Measurements from ENCODE around the gene CCDC88C. TPM values are rescaled to one million over a fixed set of nuclear protein-coding genes. Genes with fewer than 3 reads are reported as not detected.

CCDC88C gene
- total RNA-seq, 1 donor from 2014 or later, result 12.4 TPM

- Histone ChIP-seq H4K20me1 (ENCODE audit: insufficient read depth, low read length) (no peaks in the 10 kb centered on the region), H3K4me3 (ENCODE audit: insufficient read depth, low read depth, low read length) (no peak overlapping the region), H3K4me2 (ENCODE audit: low read length) (no peak overlapping the region), H2AFZ (ENCODE audit: low read depth, low read length) (no peak overlapping the region), H3K9me3 (ENCODE audit: insufficient read depth, low read depth, low read length) (no peaks in the 10 kb centered on the region), H3K27ac (ENCODE audit: low read depth, low read length) (no peak overlapping the region), H3K79me2 (ENCODE audit: insufficient read depth, low read length) (no peaks in the 10 kb centered on the region), H3K9ac (ENCODE audit: low read length) (no peak overlapping the region), H3K4me1 (ENCODE audit: insufficient read depth, low read length) (no peaks in the 10 kb centered on the region), H3K27me3 (ENCODE audit: insufficient read depth, low read length) (peaks cover 7% of the 10 kb centered on the region), H3K36me3 (ENCODE audit: insufficient read depth, low read length) (no peaks in the 10 kb centered on the region)
- TF ChIP-seq CTCF (IDR thresholded peaks at IDR 0.05; ENCODE audit: insufficient read depth, low read depth, low read length) (no peak), EZH2 (IDR thresholded peaks at IDR 0.05; ENCODE audit: insufficient read depth, low read length) (no peak)
- DNase-seq (ENCODE audit: low read depth) (no peak), FAIRE-seq (no peak)
- Mint-ChIP-seq H3K4me1 (ENCODE audit: low read depth, unreplicated experiment) (peaks cover 4% of the 10 kb centered on the region), H3K27ac (ENCODE audit: unreplicated experiment) (no peak overlapping the region), H3K36me3 (ENCODE audit: low read depth, unreplicated experiment) (peaks cover 12% of the 10 kb centered on the region), H3K4me3 (ENCODE audit: unreplicated experiment) (no peak overlapping the region), H3K9me3 (ENCODE audit: unreplicated experiment) (no peaks in the 10 kb centered on the region), H3K27me3 (ENCODE audit: low read depth, unreplicated experiment) (peaks cover 4% of the 10 kb centered on the region)
Observed at GRCh38 chr14:91303924-91304229, 113.7 kb downstream of the CCDC88C start.

- Histone ChIP-seq H4K20me1 (ENCODE audit: insufficient read depth, low read length) (no peaks in the 10 kb centered on the region), H2AFZ (ENCODE audit: low read depth, low read length) (no peak overlapping the region), H3K9ac (ENCODE audit: low read length) (no peak overlapping the region), H3K27ac (ENCODE audit: low read depth, low read length) (no peak overlapping the region), H3K4me2 (ENCODE audit: low read length) (no peak overlapping the region), H3K9me3 (ENCODE audit: insufficient read depth, low read depth, low read length) (no peaks in the 10 kb centered on the region), H3K4me1 (ENCODE audit: insufficient read depth, low read length) (no peaks in the 10 kb centered on the region), H3K4me3 (ENCODE audit: insufficient read depth, low read depth, low read length) (no peak overlapping the region), H3K27me3 (ENCODE audit: insufficient read depth, low read length) (peaks cover 7% of the 10 kb centered on the region), H3K79me2 (ENCODE audit: insufficient read depth, low read length) (no peaks in the 10 kb centered on the region), H3K36me3 (ENCODE audit: insufficient read depth, low read length) (no peaks in the 10 kb centered on the region)
- no peaks in the 10 kb centered on the region for H3K9me3 Mint-ChIP-seq (ENCODE audit: unreplicated experiment)
- DNase-seq (ENCODE audit: low read depth) (no peak), FAIRE-seq (no peak)
- H3K36me3 Mint-ChIP-seq (ENCODE audit: low read depth, unreplicated experiment), result peaks cover 10% of the 10 kb centered on the region
- H3K27me3 Mint-ChIP-seq (ENCODE audit: low read depth, unreplicated experiment), result peaks cover 4% of the 10 kb centered on the region
- peaks cover 7% of the 10 kb centered on the region for H3K4me1 Mint-ChIP-seq (ENCODE audit: low read depth, unreplicated experiment)
- TF ChIP-seq CTCF (IDR thresholded peaks at IDR 0.05; ENCODE audit: insufficient read depth, low read depth, low read length) (no peak), EZH2 (IDR thresholded peaks at IDR 0.05; ENCODE audit: insufficient read depth, low read length) (no peak)
- no peak overlapping the region for H3K4me3 Mint-ChIP-seq (ENCODE audit: unreplicated experiment)
- no peak overlapping the region for H3K27ac Mint-ChIP-seq (ENCODE audit: unreplicated experiment)
Observed at GRCh38 chr14:91303091-91303923, 114.3 kb downstream of the CCDC88C start.

DNA sequence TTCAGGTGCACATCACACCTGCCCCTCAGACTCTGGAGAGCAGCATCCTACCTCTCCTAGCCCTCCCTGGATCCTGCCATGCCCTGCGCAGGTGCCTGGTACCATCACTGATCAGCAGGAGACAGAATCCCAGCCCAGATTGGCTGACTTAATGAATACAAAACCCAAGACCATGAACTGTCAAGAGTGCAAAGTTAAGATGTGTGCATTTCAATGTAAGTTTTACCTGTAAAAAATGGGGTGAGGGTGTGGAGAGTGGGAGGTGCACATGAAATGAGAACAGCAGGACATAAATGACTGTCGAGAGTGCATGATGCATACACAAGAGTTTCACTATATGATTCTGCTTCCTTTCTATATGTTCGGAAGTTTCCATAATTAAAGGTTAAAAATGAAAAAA lies 115.2 kb downstream of the CCDC88C start:
- H3K27ac Mint-ChIP-seq (ENCODE audit: unreplicated experiment), result no peak overlapping the region
- H3K27me3 Mint-ChIP-seq (ENCODE audit: low read depth, unreplicated experiment), result peaks cover 4% of the 10 kb centered on the region
- no peak overlapping the region for H3K4me3 Mint-ChIP-seq (ENCODE audit: unreplicated experiment)
- Histone ChIP-seq H3K36me3 (ENCODE audit: insufficient read depth, low read length) (no peaks in the 10 kb centered on the region), H3K4me1 (ENCODE audit: insufficient read depth, low read length) (no peaks in the 10 kb centered on the region), H2AFZ (ENCODE audit: low read depth, low read length) (no peak overlapping the region), H3K4me3 (ENCODE audit: insufficient read depth, low read depth, low read length) (no peak overlapping the region), H3K4me2 (ENCODE audit: low read length) (no peak overlapping the region), H4K20me1 (ENCODE audit: insufficient read depth, low read length) (no peaks in the 10 kb centered on the region), H3K27ac (ENCODE audit: low read depth, low read length) (no peak overlapping the region), H3K27me3 (ENCODE audit: insufficient read depth, low read length) (peaks cover 7% of the 10 kb centered on the region), H3K9me3 (ENCODE audit: insufficient read depth, low read depth, low read length) (no peaks in the 10 kb centered on the region), H3K9ac (ENCODE audit: low read length) (no peak overlapping the region), H3K79me2 (ENCODE audit: insufficient read depth, low read length) (no peaks in the 10 kb centered on the region)
- H3K36me3 Mint-ChIP-seq (ENCODE audit: low read depth, unreplicated experiment), result peaks cover 4% of the 10 kb centered on the region
- H3K4me1 Mint-ChIP-seq (ENCODE audit: low read depth, unreplicated experiment), result peaks cover 7% of the 10 kb centered on the region
- no peak for TF ChIP-seq EZH2 (IDR thresholded peaks at IDR 0.05; ENCODE audit: insufficient read depth, low read length)
- TF ChIP-seq CTCF (IDR thresholded peaks at IDR 0.05; ENCODE audit: insufficient read depth, low read depth, low read length), result no peak
- no peaks in the 10 kb centered on the region for H3K9me3 Mint-ChIP-seq (ENCODE audit: unreplicated experiment)
- no peak for DNase-seq (ENCODE audit: low read depth)
- no peak for FAIRE-seq
